ENCODE results near the gene TENT4A. TPM values are rescaled to one million over a fixed set of nuclear protein-coding genes. Genes with fewer than 3 reads are reported as not detected.

TENT4A gene
- total and polyA plus RNA-seq, 8 donors, result 3.5 to 37.4 (median 15.8) TPM

GRCh38 chr5:6673963-6674362 lies 39.3 kb upstream of the TENT4A start:
- WGBS, 5 donors, result 94 to 98% (median 97%) methylated on average over 1 of the region's 1 CpG
- H3K4me1 ChIP-seq, result no peaks in the 10 kb centered on the region
- H3K36me3 ChIP-seq, result peaks cover 0 to 16% (median 10%) of the 10 kb centered on the region in 4 donors
- H3K27ac ChIP-seq, result no peak overlapping the region
- no peaks in the 10 kb centered on the region for H3K27me3 ChIP-seq
- no peak for DNase-seq
- intact Hi-C loops (cut with DNase I; ENCODE audit: low total_unique reads), result no loop called here
- TF ChIP-seq, protein P1, sequence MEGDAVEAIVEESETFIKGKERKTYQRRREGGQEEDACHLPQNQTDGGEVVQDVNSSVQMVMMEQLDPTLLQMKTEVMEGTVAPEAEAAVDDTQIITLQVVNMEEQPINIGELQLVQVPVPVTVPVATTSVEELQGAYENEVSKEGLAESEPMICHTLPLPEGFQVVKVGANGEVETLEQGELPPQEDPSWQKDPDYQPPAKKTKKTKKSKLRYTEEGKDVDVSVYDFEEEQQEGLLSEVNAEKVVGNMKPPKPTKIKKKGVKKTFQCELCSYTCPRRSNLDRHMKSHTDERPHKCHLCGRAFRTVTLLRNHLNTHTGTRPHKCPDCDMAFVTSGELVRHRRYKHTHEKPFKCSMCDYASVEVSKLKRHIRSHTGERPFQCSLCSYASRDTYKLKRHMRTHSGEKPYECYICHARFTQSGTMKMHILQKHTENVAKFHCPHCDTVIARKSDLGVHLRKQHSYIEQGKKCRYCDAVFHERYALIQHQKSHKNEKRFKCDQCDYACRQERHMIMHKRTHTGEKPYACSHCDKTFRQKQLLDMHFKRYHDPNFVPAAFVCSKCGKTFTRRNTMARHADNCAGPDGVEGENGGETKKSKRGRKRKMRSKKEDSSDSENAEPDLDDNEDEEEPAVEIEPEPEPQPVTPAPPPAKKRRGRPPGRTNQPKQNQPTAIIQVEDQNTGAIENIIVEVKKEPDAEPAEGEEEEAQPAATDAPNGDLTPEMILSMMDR (IDR thresholded peaks at IDR 0.05), result no peak
- TF ChIP-seq POLR2AphosphoS5 (IDR thresholded peaks at IDR 0.05) (no peak), EP300 (IDR thresholded peaks at IDR 0.05) (no peak), POLR2A (IDR thresholded peaks at IDR 0.05) (no peak)
- H3K4me3 ChIP-seq, result no peak overlapping the region
- H3K9me3 ChIP-seq, result no peaks in the 10 kb centered on the region

DNA sequence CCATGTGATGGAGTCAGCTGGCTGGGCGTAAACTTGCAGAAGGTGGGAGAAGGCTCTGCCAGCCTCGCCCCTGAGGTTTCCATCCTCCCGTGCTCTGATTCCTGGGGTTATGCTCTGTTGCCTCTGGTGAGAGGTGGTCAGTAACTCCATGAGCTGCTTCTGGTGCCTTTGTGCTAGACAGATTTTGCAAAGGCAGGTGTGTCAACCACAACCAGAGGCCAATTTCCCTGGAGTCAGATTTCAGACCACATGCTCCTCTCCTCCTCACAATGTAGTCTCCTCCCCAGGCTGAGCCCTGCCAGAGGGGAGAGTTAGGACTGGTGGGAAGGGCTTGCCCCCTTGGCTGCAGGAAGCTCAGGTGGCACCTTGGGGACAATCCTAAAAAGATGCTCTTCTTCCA lies 38.8 kb upstream of the TENT4A start:
- H3K36me3 ChIP-seq, result peaks cover 0 to 15% (median 10%) of the 10 kb centered on the region in 4 donors
- H3K4me1 ChIP-seq, result no peaks in the 10 kb centered on the region
- H3K9me3 ChIP-seq, result no peaks in the 10 kb centered on the region
- no peak overlapping the region for H3K4me3 ChIP-seq
- no peaks in the 10 kb centered on the region for H3K27me3 ChIP-seq
- WGBS, 5 donors, result 92 to 97% (median 94%) methylated on average over 3 of the region's 3 CpGs
- no peak for TF ChIP-seq POLR2A (IDR thresholded peaks at IDR 0.05)
- TF ChIP-seq, protein P1 (IDR thresholded peaks at IDR 0.05), result no peak
- TF ChIP-seq POLR2AphosphoS5 (IDR thresholded peaks at IDR 0.05), result no peak
- no peak for TF ChIP-seq EP300 (IDR thresholded peaks at IDR 0.05)
- DNase-seq, result no peak
- intact Hi-C loops (cut with DNase I; ENCODE audit: low total_unique reads), result no loop called here
- H3K27ac ChIP-seq, result no peak overlapping the region

GRCh38 chr5:6674886-6675285 lies 38.3 kb upstream of the TENT4A start:
- Histone ChIP-seq H3K4me1 (no peaks in the 10 kb centered on the region), H3K36me3 (peaks cover 0 to 10% (median 8%) of the 10 kb centered on the region in 4 donors), H3K27ac (no peak overlapping the region), H3K4me3 (no peak overlapping the region), H3K27me3 (no peaks in the 10 kb centered on the region), H3K9me3 (no peaks in the 10 kb centered on the region)
- TF ChIP-seq POLR2A (IDR thresholded peaks at IDR 0.05) (no peak), POLR2AphosphoS5 (IDR thresholded peaks at IDR 0.05) (no peak), EP300 (IDR thresholded peaks at IDR 0.05) (no peak)
- TF ChIP-seq, protein P1 (IDR thresholded peaks at IDR 0.05), result no peak
- intact Hi-C loops (cut with DNase I; ENCODE audit: low total_unique reads), result no loop called here
- no peak for DNase-seq
- 96 to 98% (median 97%) methylated on average over 10 of the region's 10 CpGs for WGBS, 5 donors

GRCh38 chr5:6675784-6676491 lies 37.3 kb upstream of the TENT4A start:
- no peak overlapping the region for H3K27ac ChIP-seq
- no peaks in the 10 kb centered on the region for H3K4me1 ChIP-seq
- DNase-seq, result no peak
- no peak overlapping the region for H3K4me3 ChIP-seq
- H3K9me3 ChIP-seq, result no peaks in the 10 kb centered on the region
- intact Hi-C loops (cut with DNase I; ENCODE audit: low total_unique reads), result no loop called here
- TF ChIP-seq EP300 (IDR thresholded peaks at IDR 0.05) (no peak), POLR2AphosphoS5 (IDR thresholded peaks at IDR 0.05) (no peak), POLR2A (IDR thresholded peaks at IDR 0.05) (no peak)
- TF ChIP-seq, protein P1 (IDR thresholded peaks at IDR 0.05), result no peak
- H3K27me3 ChIP-seq, result no peaks in the 10 kb centered on the region
- WGBS, 5 donors, result 95% methylated on average over 5 of the region's 5 CpGs
- no peaks in the 10 kb centered on the region for H3K36me3 ChIP-seq

All from stomach (tissue), 9 donors.